Effector memory CD8-positive, alpha-beta T cell (primary cell): ENCODE measurements around the gene NOD2.

Experiments
- ATAC-seq: fragments of 150-1000 bp; cut with Tn5 transposase; replicated peaks from 2 replicates; pipeline ENCODE4 v1.10.0; 2021; ENCODE audit warnings: mild to moderate bottlenecking, moderate library complexity
- DNase-seq, 3 experiments: peaks; one replicate each; pipeline ENCODE4 v3.0.0; 2021
- H3K27ac Mint-ChIP-seq, 2 donors: one replicate each; pipeline ENCODE4 v1.8.0; 2022; ENCODE audit warnings: mild to moderate bottlenecking in 2 of 2, mixed read lengths in 2 of 2, moderate library complexity in 2 of 2
- H3K27me3 Mint-ChIP-seq, 2 donors: one replicate each; pipeline ENCODE4 v1.8.0; 2022; ENCODE audit warnings: mixed read lengths in 2 of 2
- H3K36me3 Mint-ChIP-seq: one replicate; pipeline ENCODE4 v1.8.0; 2022; ENCODE audit warnings: mild to moderate bottlenecking, moderate library complexity, mixed read lengths; ENCODE audit not compliant: insufficient read depth
- H3K4me1 Mint-ChIP-seq, 2 donors: one replicate each; pipeline ENCODE4 v1.8.0; 2022; ENCODE audit warnings: low read depth in 2 of 2, mixed read lengths in 2 of 2
- H3K4me3 Mint-ChIP-seq, 2 donors: one replicate each; pipeline ENCODE4 v1.8.0; 2022; ENCODE audit warnings: mild to moderate bottlenecking in 2 of 2, mixed read lengths in 2 of 2, moderate library complexity in 2 of 2
- H3K9me3 Mint-ChIP-seq, 2 donors: one replicate each; pipeline ENCODE4 v1.8.0; 2022; ENCODE audit warnings: mixed read lengths in 2 of 2

The NOD2 gene

GRCh38 chr16:50718761-50719400 is 25.5 kb downstream of the NOD2 start:
- ATAC-seq: no peak
- no peaks in the 10 kb centered on the region for H3K9me3 Mint-ChIP-seq
- H3K27ac Mint-ChIP-seq: peak overlapping the region; percentile 52 to 82

GRCh38 chr16:50719401-50720337 is 26.3 kb downstream of the NOD2 start:
- peak overlapping the region; percentile 52 to 82 for H3K27ac Mint-ChIP-seq
- H3K27me3 Mint-ChIP-seq: no peaks in the 10 kb centered on the region
- H3K9me3 Mint-ChIP-seq: peaks cover 0 to 4% of the 10 kb centered on the region in 2 donors
- no peak for ATAC-seq
- no peak for DNase-seq
- H3K36me3 Mint-ChIP-seq: no peaks in the 10 kb centered on the region
- no peak overlapping the region for H3K4me3 Mint-ChIP-seq
- peaks cover 35 to 39% of the 10 kb centered on the region in 2 donors for H3K4me1 Mint-ChIP-seq

More at GRCh38 chr16:50718761-50719400, 25.5 kb downstream of the NOD2 start:
- H3K4me3 Mint-ChIP-seq: no peak overlapping the region
- H3K27me3 Mint-ChIP-seq: no peaks in the 10 kb centered on the region
- peaks cover 30 to 39% of the 10 kb centered on the region in 2 donors for H3K4me1 Mint-ChIP-seq
- DNase-seq: no peak
- H3K36me3 Mint-ChIP-seq: no peaks in the 10 kb centered on the region

- DNase-seq: peak; percentile 29 to 38 (median 31)
- Mint-ChIP-seq H3K9me3 (peaks cover 0 to 6% of the 10 kb centered on the region in 2 donors), H3K36me3 (peaks cover 5% of the 10 kb centered on the region), H3K27ac (peak overlapping the region; percentile 90 to 98), H3K27me3 (no peaks in the 10 kb centered on the region), H3K4me3 (peak overlapping the region; percentile 54 to 66), H3K4me1 (peaks cover 32 to 39% of the 10 kb centered on the region in 2 donors)
- ATAC-seq: peak; percentile 94
These were observed 28.4 kb downstream of the NOD2 start for GRCh38 chr16:50721549-50722404.

- no peaks in the 10 kb centered on the region for H3K27me3 Mint-ChIP-seq
- peaks cover 6% of the 10 kb centered on the region for H3K36me3 Mint-ChIP-seq
- peaks cover 30 to 38% of the 10 kb centered on the region in 2 donors for H3K4me1 Mint-ChIP-seq
- H3K9me3 Mint-ChIP-seq: peaks cover 0 to 6% of the 10 kb centered on the region in 2 donors
- ATAC-seq (peak; percentile 16), DNase-seq (no peak)
- peak overlapping the region; percentile 54 to 66 for H3K4me3 Mint-ChIP-seq
- H3K27ac Mint-ChIP-seq: peak overlapping the region; percentile 90 to 98
These were observed 29.0 kb downstream of the NOD2 start for GRCh38 chr16:50722405-50722737.

- DNase-seq (no peak), ATAC-seq (no peak)
- Mint-ChIP-seq H3K4me1 (peaks cover 30 to 35% of the 10 kb centered on the region in 2 donors), H3K27me3 (no peaks in the 10 kb centered on the region), H3K4me3 (peak overlapping the region; percentile 54 to 66), H3K27ac (peak overlapping the region; percentile 90 to 98), H3K9me3 (peaks cover 0 to 6% of the 10 kb centered on the region in 2 donors), H3K36me3 (peaks cover 6% of the 10 kb centered on the region)
These were observed 29.6 kb downstream of the NOD2 start for GRCh38 chr16:50722960-50723359.

- Mint-ChIP-seq H3K9me3 (peaks cover 0 to 6% of the 10 kb centered on the region in 2 donors), H3K27ac (peak overlapping the region; percentile 75 to 90), H3K36me3 (peaks cover 6% of the 10 kb centered on the region), H3K4me3 (no peak overlapping the region), H3K27me3 (no peaks in the 10 kb centered on the region), H3K4me1 (peaks cover 27 to 28% of the 10 kb centered on the region in 2 donors)
- ATAC-seq: peak; percentile 18
- no peak for DNase-seq
These were observed 30.9 kb downstream of the NOD2 start for GRCh38 chr16:50724306-50724705.

DNA sequence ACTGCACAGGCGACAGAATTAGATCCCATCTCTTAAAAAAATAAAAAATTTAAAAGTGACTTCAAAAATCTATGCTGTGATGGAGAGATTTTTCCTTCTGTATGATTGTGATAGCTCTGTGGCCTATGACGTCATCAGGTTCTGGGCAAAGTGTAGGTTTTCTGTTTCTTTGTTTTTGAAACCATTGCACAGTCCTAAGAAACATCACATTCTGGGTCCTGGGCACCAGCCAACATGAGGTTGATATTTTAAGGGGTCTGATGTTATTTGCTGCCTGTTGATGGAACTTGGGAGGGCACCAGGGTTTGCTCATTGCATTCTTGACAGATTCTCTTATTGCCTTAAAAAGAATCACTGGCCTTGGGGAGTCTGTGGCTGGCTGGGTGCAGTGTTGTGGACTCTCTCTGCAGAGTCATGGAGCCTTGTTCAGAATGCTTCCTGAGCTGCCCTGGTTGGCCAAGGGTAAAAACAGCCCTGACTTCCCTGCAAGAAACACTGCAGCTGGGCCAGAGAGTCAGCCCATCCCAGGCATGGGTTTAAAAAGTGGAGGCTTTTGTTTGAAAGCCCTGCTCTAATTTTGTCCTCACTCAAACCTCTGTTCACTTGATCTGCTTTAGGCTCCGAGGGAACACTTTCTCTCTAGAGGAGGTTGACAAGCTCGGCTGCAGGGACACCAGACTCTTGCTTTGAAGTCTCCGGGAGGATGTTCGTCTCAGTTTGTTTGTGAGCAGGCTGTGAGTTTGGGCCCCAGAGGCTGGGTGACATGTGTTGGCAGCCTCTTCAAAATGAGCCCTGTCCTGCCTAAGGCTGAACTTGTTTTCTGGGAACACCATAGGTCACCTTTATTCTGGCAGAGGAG is 38.0 kb downstream of the NOD2 start:
- Mint-ChIP-seq H3K27me3 (no peaks in the 10 kb centered on the region), H3K27ac (no peak overlapping the region), H3K9me3 (no peaks in the 10 kb centered on the region), H3K4me3 (no peak overlapping the region), H3K36me3 (peaks cover 21% of the 10 kb centered on the region), H3K4me1 (no peaks in the 10 kb centered on the region)
- ATAC-seq (no peak), DNase-seq (no peak)

- no peak for ATAC-seq
- Mint-ChIP-seq H3K36me3 (peaks cover 16% of the 10 kb centered on the region), H3K27me3 (no peaks in the 10 kb centered on the region), H3K9me3 (no peaks in the 10 kb centered on the region), H3K4me1 (no peaks in the 10 kb centered on the region), H3K27ac (no peak overlapping the region), H3K4me3 (no peak overlapping the region)
- DNase-seq: no peak
These were observed 38.8 kb downstream of the NOD2 start for GRCh38 chr16:50731989-50732832.

GRCh38 chr16:50733468-50733867 is 40.1 kb downstream of the NOD2 start:
- Mint-ChIP-seq H3K4me3 (no peak overlapping the region), H3K4me1 (no peaks in the 10 kb centered on the region), H3K27ac (no peak overlapping the region), H3K36me3 (peaks cover 16% of the 10 kb centered on the region), H3K27me3 (no peaks in the 10 kb centered on the region), H3K9me3 (no peaks in the 10 kb centered on the region)
- no peak for ATAC-seq
- DNase-seq: no peak

- no peaks in the 10 kb centered on the region for H3K27me3 Mint-ChIP-seq
- H3K36me3 Mint-ChIP-seq: peaks cover 19% of the 10 kb centered on the region
- DNase-seq: no peak
- peaks cover 0 to 4% of the 10 kb centered on the region in 2 donors for H3K4me1 Mint-ChIP-seq
- no peak for ATAC-seq
- peak overlapping the region in 1 of 2 donors; percentile 8 for H3K27ac Mint-ChIP-seq
- no peaks in the 10 kb centered on the region for H3K9me3 Mint-ChIP-seq
- H3K4me3 Mint-ChIP-seq: no peak overlapping the region
These were observed 42.3 kb downstream of the NOD2 start for GRCh38 chr16:50735629-50736122.

- no peak overlapping the region for H3K27ac Mint-ChIP-seq
- peaks cover 8 to 10% of the 10 kb centered on the region in 2 donors for H3K4me1 Mint-ChIP-seq
- ATAC-seq: no peak
- H3K27me3 Mint-ChIP-seq: no peaks in the 10 kb centered on the region
- peaks cover 16% of the 10 kb centered on the region for H3K36me3 Mint-ChIP-seq
- no peak overlapping the region for H3K4me3 Mint-ChIP-seq
- no peak for DNase-seq
- no peaks in the 10 kb centered on the region for H3K9me3 Mint-ChIP-seq
These were observed 43.0 kb downstream of the NOD2 start for GRCh38 chr16:50736448-50736847.
